HG02938 (cell line): ENCODE data around the gene SERPING1.

Experiments
- ATAC-seq: cut with Tn5 transposase; IDR thresholded peaks from one replicate; pipeline ENCODE4 v1.9.1; 2021; ENCODE audit warnings: mild to moderate bottlenecking, moderate library complexity; ENCODE audit not compliant: unreplicated experiment

SERPING1 gene

GRCh38 chr11:57638005-57638781 is 40.7 kb downstream of the SERPING1 start:
- no peak for ATAC-seq

- no peak for ATAC-seq
Measured at GRCh38 chr11:57638811-57639320, 41.4 kb downstream of the SERPING1 start.

- no peak for ATAC-seq
Measured at GRCh38 chr11:57639321-57640067, 42.0 kb downstream of the SERPING1 start.

- no peak for ATAC-seq
Measured at GRCh38 chr11:57640068-57640800, 42.7 kb downstream of the SERPING1 start.

GRCh38 chr11:57641011-57641807 is 43.7 kb downstream of the SERPING1 start:
- no peak for ATAC-seq

GRCh38 chr11:57643802-57644201 is 46.3 kb downstream of the SERPING1 start:
- no peak for ATAC-seq

- ATAC-seq = peak; percentile 61
Measured at GRCh38 chr11:57644748-57645688, 47.5 kb downstream of the SERPING1 start.

- no peak for ATAC-seq
Measured at GRCh38 chr11:57645689-57646085, 48.2 kb downstream of the SERPING1 start.

- no peak for ATAC-seq
Measured at GRCh38 chr11:57646194-57646798, 48.8 kb downstream of the SERPING1 start.

- ATAC-seq = no peak
Measured at GRCh38 chr11:57646799-57647303, 49.4 kb downstream of the SERPING1 start.

GRCh38 chr11:57647372-57647771 is 49.9 kb downstream of the SERPING1 start:
- no peak for ATAC-seq

GRCh38 chr11:57647960-57648800 is 50.7 kb downstream of the SERPING1 start:
- ATAC-seq = no peak

GRCh38 chr11:57648801-57649735 is 51.6 kb downstream of the SERPING1 start:
- no peak for ATAC-seq

GRCh38 chr11:57649826-57650738 is 52.6 kb downstream of the SERPING1 start, which contains the start of gene YPEL4:
YPEL4 (minus strand) TSS chr11:57649912; CDS start chr11:57647107, 2,805 bp downstream.
- no peak for ATAC-seq

- ATAC-seq = no peak
Measured at GRCh38 chr11:57650739-57651090, 53.2 kb downstream of the SERPING1 start.

GRCh38 chr11:57651408-57651807 is 53.9 kb downstream of the SERPING1 start:
- ATAC-seq = no peak
